ENCODE results near the gene EMCN.

DNA sequence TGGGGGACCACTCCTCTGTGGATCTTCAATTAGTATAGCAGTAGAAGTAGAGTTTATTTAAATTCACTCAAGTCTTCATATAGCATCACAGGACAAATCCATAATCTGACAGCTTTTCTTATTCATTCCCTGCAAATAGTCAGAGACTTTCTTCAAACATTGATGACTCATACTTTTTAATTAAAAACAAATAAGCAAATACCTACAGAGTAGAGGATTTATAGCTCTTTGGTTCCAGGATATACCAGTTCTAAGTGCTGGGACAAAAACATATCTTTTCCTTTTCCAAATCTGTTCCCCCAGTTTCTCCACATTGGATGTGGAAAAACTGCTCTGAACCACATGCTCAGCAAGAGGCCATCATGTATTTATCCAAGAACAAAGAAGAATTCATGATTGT lies 24.1 kb downstream of the EMCN start:
- TF ChIP-seq POLR2AphosphoS5 (IDR thresholded peaks at IDR 0.05; ENCODE audit: low read depth, low read length) (no peak), SIN3A (IDR thresholded peaks at IDR 0.05; ENCODE audit: borderline replicate concordance, insufficient read depth, low read depth, low read length) (no peak)
- TF ChIP-seq, protein P1, sequence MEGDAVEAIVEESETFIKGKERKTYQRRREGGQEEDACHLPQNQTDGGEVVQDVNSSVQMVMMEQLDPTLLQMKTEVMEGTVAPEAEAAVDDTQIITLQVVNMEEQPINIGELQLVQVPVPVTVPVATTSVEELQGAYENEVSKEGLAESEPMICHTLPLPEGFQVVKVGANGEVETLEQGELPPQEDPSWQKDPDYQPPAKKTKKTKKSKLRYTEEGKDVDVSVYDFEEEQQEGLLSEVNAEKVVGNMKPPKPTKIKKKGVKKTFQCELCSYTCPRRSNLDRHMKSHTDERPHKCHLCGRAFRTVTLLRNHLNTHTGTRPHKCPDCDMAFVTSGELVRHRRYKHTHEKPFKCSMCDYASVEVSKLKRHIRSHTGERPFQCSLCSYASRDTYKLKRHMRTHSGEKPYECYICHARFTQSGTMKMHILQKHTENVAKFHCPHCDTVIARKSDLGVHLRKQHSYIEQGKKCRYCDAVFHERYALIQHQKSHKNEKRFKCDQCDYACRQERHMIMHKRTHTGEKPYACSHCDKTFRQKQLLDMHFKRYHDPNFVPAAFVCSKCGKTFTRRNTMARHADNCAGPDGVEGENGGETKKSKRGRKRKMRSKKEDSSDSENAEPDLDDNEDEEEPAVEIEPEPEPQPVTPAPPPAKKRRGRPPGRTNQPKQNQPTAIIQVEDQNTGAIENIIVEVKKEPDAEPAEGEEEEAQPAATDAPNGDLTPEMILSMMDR (IDR thresholded peaks at IDR 0.05): no peak
- TF ChIP-seq, protein P2, sequence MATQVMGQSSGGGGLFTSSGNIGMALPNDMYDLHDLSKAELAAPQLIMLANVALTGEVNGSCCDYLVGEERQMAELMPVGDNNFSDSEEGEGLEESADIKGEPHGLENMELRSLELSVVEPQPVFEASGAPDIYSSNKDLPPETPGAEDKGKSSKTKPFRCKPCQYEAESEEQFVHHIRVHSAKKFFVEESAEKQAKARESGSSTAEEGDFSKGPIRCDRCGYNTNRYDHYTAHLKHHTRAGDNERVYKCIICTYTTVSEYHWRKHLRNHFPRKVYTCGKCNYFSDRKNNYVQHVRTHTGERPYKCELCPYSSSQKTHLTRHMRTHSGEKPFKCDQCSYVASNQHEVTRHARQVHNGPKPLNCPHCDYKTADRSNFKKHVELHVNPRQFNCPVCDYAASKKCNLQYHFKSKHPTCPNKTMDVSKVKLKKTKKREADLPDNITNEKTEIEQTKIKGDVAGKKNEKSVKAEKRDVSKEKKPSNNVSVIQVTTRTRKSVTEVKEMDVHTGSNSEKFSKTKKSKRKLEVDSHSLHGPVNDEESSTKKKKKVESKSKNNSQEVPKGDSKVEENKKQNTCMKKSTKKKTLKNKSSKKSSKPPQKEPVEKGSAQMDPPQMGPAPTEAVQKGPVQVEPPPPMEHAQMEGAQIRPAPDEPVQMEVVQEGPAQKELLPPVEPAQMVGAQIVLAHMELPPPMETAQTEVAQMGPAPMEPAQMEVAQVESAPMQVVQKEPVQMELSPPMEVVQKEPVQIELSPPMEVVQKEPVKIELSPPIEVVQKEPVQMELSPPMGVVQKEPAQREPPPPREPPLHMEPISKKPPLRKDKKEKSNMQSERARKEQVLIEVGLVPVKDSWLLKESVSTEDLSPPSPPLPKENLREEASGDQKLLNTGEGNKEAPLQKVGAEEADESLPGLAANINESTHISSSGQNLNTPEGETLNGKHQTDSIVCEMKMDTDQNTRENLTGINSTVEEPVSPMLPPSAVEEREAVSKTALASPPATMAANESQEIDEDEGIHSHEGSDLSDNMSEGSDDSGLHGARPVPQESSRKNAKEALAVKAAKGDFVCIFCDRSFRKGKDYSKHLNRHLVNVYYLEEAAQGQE (IDR thresholded peaks at IDR 0.05; ENCODE audit: insufficient read depth in 1 of 2, low read depth in 2 of 2, low read length in 1 of 2): no peak

All from Panc1 (cell line).